ENCODE data around the gene FUS. TPM values are rescaled to one million over a fixed set of nuclear protein-coding genes. Genes with fewer than 3 reads are reported as not detected.

FUS gene
- total RNA-seq, 1 experiment from 2014 or later, result 490 TPM

GRCh38 chr16:31145398-31145990, 34.4 kb upstream of the FUS start:
- Histone ChIP-seq H3K27me3 (replicated peaks; ENCODE audit: control insufficient read depth, insufficient read depth, low read length) (no peaks in the 10 kb centered on the region), H3K4me3 (ENCODE audit: low read depth, low read length) (no peak overlapping the region), H3K36me3 (ENCODE audit: control insufficient read depth, insufficient read depth, low read length) (no peaks in the 10 kb centered on the region), H3K9me3 (no peaks in the 10 kb centered on the region), H3K4me1 (peaks cover 22% of the 10 kb centered on the region)
- peaks cover 11% of the 10 kb centered on the region for H3K36me3 Mint-ChIP-seq (ENCODE audit: insufficient read depth, unreplicated experiment)
- intact Hi-C loops (cut with micrococcal nuclease; ENCODE audit: unreplicated experiment), result no loop called here
- no peak for DNase-seq
- BruUV-seq (replicated peaks), result no TSS peak
- no peaks in the 10 kb centered on the region for H3K27me3 Mint-ChIP-seq (ENCODE audit: insufficient read depth, unreplicated experiment)
- no peak overlapping the region for H3K27ac Mint-ChIP-seq (ENCODE audit: unreplicated experiment)
- no peaks in the 10 kb centered on the region for H3K9me3 Mint-ChIP-seq (ENCODE audit: unreplicated experiment)
- peaks cover 6% of the 10 kb centered on the region for H3K4me1 Mint-ChIP-seq (ENCODE audit: low read depth, unreplicated experiment)
- TF ChIP-seq CTCF (IDR thresholded peaks at IDR 0.05; ENCODE audit: insufficient read depth in 1 of 2, low read depth in 1 of 2, low read length in 1 of 2, severe bottlenecking in 1 of 2, unreplicated experiment in 1 of 2), result no peak
- ChIA-PET POLR2A (no interaction called here), CTCF (interaction anchor here (0.7 kb wide), 1 partner anchor 193 kb away, joined by 4 read pairs; no protein-coding TSS in a partner anchor)
- H3K4me3 Mint-ChIP-seq (ENCODE audit: unreplicated experiment), result no peak overlapping the region

- H3K9me3 ChIP-seq, result no peaks in the 10 kb centered on the region
- H3K27me3 ChIP-seq (replicated peaks; ENCODE audit: control insufficient read depth, insufficient read depth, low read length), result no peaks in the 10 kb centered on the region
- intact Hi-C loops (cut with micrococcal nuclease; ENCODE audit: unreplicated experiment), result no loop called here
- H3K4me1 ChIP-seq, result peaks cover 8% of the 10 kb centered on the region; the same call in 1 of the 2 replicates
- no peak overlapping the region for H3K4me3 Mint-ChIP-seq (ENCODE audit: unreplicated experiment)
- no peaks in the 10 kb centered on the region for H3K36me3 ChIP-seq (ENCODE audit: control insufficient read depth, insufficient read depth, low read length)
- ChIA-PET POLR2A (no interaction called here), CTCF (no interaction called here)
- H3K4me3 ChIP-seq (ENCODE audit: low read depth, low read length), result no peak overlapping the region
- no TSS peak for BruUV-seq (replicated peaks)
- no peak for DNase-seq
- H3K27ac Mint-ChIP-seq (ENCODE audit: unreplicated experiment), result no peak overlapping the region
- H3K4me1 Mint-ChIP-seq (ENCODE audit: low read depth, unreplicated experiment), result no peaks in the 10 kb centered on the region
- peaks cover 6% of the 10 kb centered on the region for H3K36me3 Mint-ChIP-seq (ENCODE audit: insufficient read depth, unreplicated experiment)
- no peaks in the 10 kb centered on the region for H3K27me3 Mint-ChIP-seq (ENCODE audit: insufficient read depth, unreplicated experiment)
- H3K9me3 Mint-ChIP-seq (ENCODE audit: unreplicated experiment), result no peaks in the 10 kb centered on the region
- TF ChIP-seq CTCF (IDR thresholded peaks at IDR 0.05; ENCODE audit: insufficient read depth in 1 of 2, low read depth in 1 of 2, low read length in 1 of 2, severe bottlenecking in 1 of 2, unreplicated experiment in 1 of 2), result no peak
These were observed 32.4 kb upstream of the FUS start for GRCh38 chr16:31147574-31147973.

- H3K4me3 ChIP-seq (ENCODE audit: low read depth, low read length), result no peak overlapping the region
- H3K4me1 ChIP-seq, result peaks cover under 1% of the 10 kb centered on the region; the same call in 1 of the 2 replicates
- ChIA-PET POLR2A (no interaction called here), CTCF (interaction anchor here (0.6 kb wide), 1 partner anchor 92 kb away, joined by 5 read pairs; no protein-coding TSS in a partner anchor)
- intact Hi-C loops (cut with micrococcal nuclease; ENCODE audit: unreplicated experiment), result no loop called here
- Mint-ChIP-seq H3K27me3 (ENCODE audit: insufficient read depth, unreplicated experiment) (no peaks in the 10 kb centered on the region), H3K4me3 (ENCODE audit: unreplicated experiment) (no peak overlapping the region), H3K27ac (ENCODE audit: unreplicated experiment) (no peak overlapping the region), H3K36me3 (ENCODE audit: insufficient read depth, unreplicated experiment) (peaks cover 6% of the 10 kb centered on the region), H3K4me1 (ENCODE audit: low read depth, unreplicated experiment) (no peaks in the 10 kb centered on the region), H3K9me3 (ENCODE audit: unreplicated experiment) (no peaks in the 10 kb centered on the region)
- no peak for TF ChIP-seq CTCF (IDR thresholded peaks at IDR 0.05; ENCODE audit: insufficient read depth in 1 of 2, low read depth in 1 of 2, low read length in 1 of 2, severe bottlenecking in 1 of 2, unreplicated experiment in 1 of 2)
- no TSS peak for BruUV-seq (replicated peaks)
- H3K9me3 ChIP-seq, result no peaks in the 10 kb centered on the region
- DNase-seq, result no peak
- no peaks in the 10 kb centered on the region for H3K27me3 ChIP-seq (replicated peaks; ENCODE audit: control insufficient read depth, insufficient read depth, low read length)
- no peaks in the 10 kb centered on the region for H3K36me3 ChIP-seq (ENCODE audit: control insufficient read depth, insufficient read depth, low read length)
These were observed 31.6 kb upstream of the FUS start for GRCh38 chr16:31148281-31148728.

Measured in Caco-2 (cell line).